GM12878 (cell line): Measurements from ENCODE around the gene SSH2. TPM values are rescaled to one million over a fixed set of nuclear protein-coding genes. Genes with fewer than 3 reads are reported as not detected.

ENCODE experiments used
- ATAC-seq: fragments of 200-7000 bp; cut with Tn5 transposase; 3 replicates; pipeline ENCODE4 v1.9.1; 2020; ENCODE audit warnings: mild to moderate bottlenecking, moderate library complexity
- BruUV-seq: library from RNA; stranded (reverse); fragments of 400-500 nt; replicated peaks from 2 replicates; lab custom pipeline; 2021; lab: Mats Ljungman, UMichigan
- CTCF ChIA-PET: fragments of 300-600 bp; sonication (Branson Sonifier 250); formaldehyde crosslinking; extraction: SDS; loops from one replicate; lab custom pipeline; 2021; ENCODE audit warnings: inconsistent platforms; lab: Yijun Ruan, JAX
- POLR2A ChIA-PET: fragments of 350-600 bp; formaldehyde crosslinking; extraction: SDS; loops from one replicate; lab custom pipeline; 2021; ENCODE audit warnings: inconsistent platforms; lab: Charles Lee
- RAD21 ChIA-PET: fragments of 300-600 bp; sonication (Branson Sonifier 250); formaldehyde crosslinking; loops from one replicate; lab custom pipeline; 2023; ENCODE audit warnings: antibody characterized with exemption; ENCODE audit not compliant: unreplicated experiment; lab: Charles Lee
- SMC1A ChIA-PET: fragments of 300-600 bp; sonication (Branson Sonifier 250); formaldehyde crosslinking; loops from one replicate; lab custom pipeline; 2023; ENCODE audit not compliant: unreplicated experiment, uncharacterized antibody; lab: Charles Lee
- DNase-seq: peaks from one replicate; pipeline ENCODE4 v3.0.0-alpha.2; 2011; ENCODE audit warnings: low read depth, low spot score
- FAIRE-seq: peaks from 3 replicates; lab custom pipeline; 2011; peaks lifted over from hg19 to GRCh38; lab: Jason Lieb, UNC
- H2AFZ ChIP-seq: 2 replicates; pipeline ENCODE4 v1.6.0; 2011; ENCODE audit warnings: low read depth, low read length, control low read depth; ENCODE audit not compliant: control insufficient read depth
- H3K27ac ChIP-seq: 2 replicates; pipeline ENCODE4 v1.5.1; 2011; ENCODE audit warnings: control low read depth; ENCODE audit not compliant: control insufficient read depth, insufficient read depth
- H3K27me3 ChIP-seq, 2 experiments: replicated peaks in 1 of 2; 2 replicates each; pipeline versions ENCODE4 v1.6.0 to v1.6.1; 2011; ENCODE audit warnings: low read length in 1 of 2; ENCODE audit not compliant: control insufficient read depth in 2 of 2, insufficient read depth in 2 of 2
- H3K36me3 ChIP-seq, 2 experiments: 2 replicates each; pipeline ENCODE4 v1.5.1; 2011; ENCODE audit warnings: low read length in 1 of 2; ENCODE audit not compliant: control insufficient read depth in 2 of 2, insufficient read depth in 2 of 2
- H3K4me1 ChIP-seq: 2 replicates; pipeline ENCODE4 v1.6.1; 2011; ENCODE audit warnings: mild to moderate bottlenecking, low read length, moderate library complexity, mixed read lengths; ENCODE audit not compliant: control insufficient read depth, insufficient read depth
- H3K4me2 ChIP-seq: 2 replicates; pipeline ENCODE4 v1.6.0; 2011; ENCODE audit warnings: control low read depth; ENCODE audit not compliant: control insufficient read depth, insufficient read depth
- H3K4me3 ChIP-seq: fragments of 200-600 bp; sonication (generic); 2 replicates; pipeline ENCODE4 v1.5.1; 2016
- H3K79me2 ChIP-seq: 2 replicates; pipeline ENCODE4 v1.6.0; 2011; ENCODE audit warnings: low read length; ENCODE audit not compliant: control insufficient read depth, insufficient read depth
- H3K9ac ChIP-seq: 2 replicates; pipeline ENCODE4 v1.8.0; 2011; ENCODE audit warnings: low read length, control low read depth, mixed read lengths; ENCODE audit not compliant: control insufficient read depth, insufficient read depth
- H3K9me3 ChIP-seq: replicated peaks from 3 replicates; pipeline ENCODE4 v1.5.1; 2011; ENCODE audit warnings: mild to moderate bottlenecking, low read length; ENCODE audit not compliant: control insufficient read depth, insufficient read depth
- H4K20me1 ChIP-seq: 2 replicates; pipeline ENCODE4 v1.6.0; 2011; ENCODE audit not compliant: control insufficient read depth, insufficient read depth
- EGR1 ChIP-seq, 2 experiments: IDR thresholded peaks; 1 replicate in 1 of 2; 2 replicates in 1 of 2; pipeline ENCODE4 v1.6.1; 2011 to 2012; ENCODE audit warnings: low read depth in 2 of 2, low read length in 2 of 2, borderline replicate concordance in 1 of 2, mild to moderate bottlenecking in 1 of 2, moderate library complexity in 1 of 2
- JUND ChIP-seq: IDR thresholded peaks from 2 replicates; pipeline ENCODE4 v1.6.1; 2012; ENCODE audit warnings: low read depth, mild to moderate bottlenecking, low read length, improper control_type of control experiment, moderate library complexity
- KAT2A ChIP-seq: conservative IDR thresholded peaks from 2 replicates; pipeline ENCODE4 v1.6.1; 2011; ENCODE audit warnings: low read depth, low read length; ENCODE audit not compliant: control insufficient read depth
- NKRF ChIP-seq: fragments of 450-650 bp; conservative IDR thresholded peaks from 2 replicates; pipeline ENCODE4 v1.6.1; 2017; ENCODE audit warnings: mild to moderate bottlenecking, moderate library complexity
- NRF1 ChIP-seq: conservative IDR thresholded peaks from 2 replicates; pipeline ENCODE4 v1.6.1; 2011; ENCODE audit warnings: mild to moderate bottlenecking, low read depth, low read length, improper control_type of control experiment
- POLR2A ChIP-seq: IDR thresholded peaks from 2 replicates; pipeline ENCODE4 v1.6.1; 2011; ENCODE audit warnings: low read depth, mild to moderate bottlenecking, low read length
- POLR2AphosphoS5 ChIP-seq: IDR thresholded peaks from 2 replicates; pipeline ENCODE4 v1.6.1; 2011; ENCODE audit warnings: mild to moderate bottlenecking, low read length, inconsistent platforms
- PRDM15 ChIP-seq: fragments of 450-650 bp; formaldehyde crosslinking; IDR thresholded peaks from 2 replicates; pipeline ENCODE4 v1.4.0; 2020; ENCODE audit warnings: mild to moderate bottlenecking, moderate library complexity
- SMC3 ChIP-seq: IDR thresholded peaks from 2 replicates; pipeline ENCODE4 v1.6.1; 2011; ENCODE audit warnings: low read length, improper control_type of control experiment, borderline replicate concordance
- SP1 ChIP-seq: IDR thresholded peaks from one replicate; pipeline ENCODE4 v1.6.1; 2011; ENCODE audit warnings: low read depth, low read length
- USF2 ChIP-seq: IDR thresholded peaks from 2 replicates; pipeline ENCODE4 v1.6.1; 2011; ENCODE audit warnings: low read depth, low read length, improper control_type of control experiment, borderline replicate concordance
- ZBTB4 ChIP-seq: fragments of 450-650 bp; formaldehyde crosslinking; IDR thresholded peaks from 2 replicates; pipeline ENCODE4 v1.4.0; 2022; ENCODE audit warnings: mild to moderate bottlenecking, moderate library complexity
- WGBS: methylation state at CpG from one replicate; pipeline ENCODE4 v1.1.6; 2016; ENCODE audit warnings: low lambda C conversion rate; ENCODE audit not compliant: insufficient replicate concordance, insufficient coverage; ENCODE audit errors: missing lambda C conversion rate; 5-methylcytosine and 5-hydroxymethylcytosine counted together
- in situ Hi-C: fragments of 300-500 bp; cut with MboI; formaldehyde crosslinking; loops from 9 replicates; pipeline ENCODE4 v1.14.3; 2018; ENCODE audit warnings: mixed read lengths
- intact Hi-C: fragments of 100-400 bp; cut with micrococcal nuclease; formaldehyde crosslinking; loops from one replicate; pipeline ENCODE4 v1.14.2; 2022; ENCODE audit not compliant: unreplicated experiment
- polyA plus RNA-seq, 11 experiments: library from polyadenylated mRNA; depleted of rRNA in 4 of 11; unstranded in 6 of 11; stranded (reverse) in 5 of 11; fragments of >200 nt; fragmentation: Nextera tagmentation in 4 of 11; fragmentation: Illumina TruSeq in 1 of 11; extraction: Ambion mirVana in 4 of 11; extraction: Trizol in 1 of 11; gene quantifications; 1 replicate in 1 of 11; 2 replicates in 10 of 11; pipeline versions ENCODE4 v1.2.1 to v1.2.3, GENCODE V29; 2011 to 2016; ENCODE audit warnings: inconsistent platforms in 2 of 11, missing spikeins in 2 of 11, low read depth in 1 of 11
- total RNA-seq, 4 experiments: library from RNA; depleted of rRNA in 3 of 4; stranded (reverse); fragments of >200 nt in 3 of 4; fragmentation: Illumina TruSeq in 1 of 4; extraction: Trizol in 1 of 4; gene quantifications; 2 replicates each; pipeline versions ENCODE4 v1.2.1 to v1.2.3, GENCODE V29; 2013 to 2021

SSH2 gene
- total and polyA plus RNA-seq, 10 of the 15 experiments (the other 5 are each of a cell fraction or from before 2014, with no cell fraction given), result 9.3 to 65.9 (median 34.0) TPM

GRCh38 chr17:29761040-29761761 lies 168.8 kb downstream of the SSH2 start:
- RAD21 ChIA-PET, result interaction anchor here (0.6 to 9.7 kb wide), 14 partner anchors 9 to 170 kb away, joined by 3 to 144 read pairs (median 6); partner anchors contain the start of gene SSH2
- in situ Hi-C loops, result no loop called here
- H3K9me3 ChIP-seq, result no peaks in the 10 kb centered on the region
- H4K20me1 ChIP-seq, result no peaks in the 10 kb centered on the region
- peaks cover 11% of the 10 kb centered on the region; the same call in 1 of the 2 replicates for H3K4me1 ChIP-seq
- no TSS peak for BruUV-seq
- CTCF ChIA-PET, result interaction anchor here (1.0 to 2.8 kb wide), 11 partner anchors 18 to 181 kb away, joined by 3 to 22 read pairs (median 4); partner anchors contain the start of gene SSH2
- peak overlapping the region; percentile 76 for H2AFZ ChIP-seq
- FAIRE-seq (no peak), ATAC-seq (peak; percentile 92), DNase-seq (peak; percentile 55)
- H3K4me3 ChIP-seq, result peak overlapping the region; percentile 88
- 2% methylated on average over 73 of the region's 73 CpGs for WGBS
- peak overlapping the region; percentile 90 for H3K27ac ChIP-seq
- SMC1A ChIA-PET, result interaction anchor here (0.8 to 19.7 kb wide), 16 partner anchors 9 to 170 kb away, joined by 3 to 297 read pairs (median 6); no protein-coding TSS in a partner anchor
- H3K27me3 ChIP-seq, result no peaks in the 10 kb centered on the region
- POLR2A ChIA-PET, result interaction anchor here (0.6 to 7.2 kb wide), 11 partner anchors 10 to 170 kb away, joined by 3 to 54 read pairs (median 4); no protein-coding TSS in a partner anchor
- intact Hi-C loops, result loop anchor here (2.0 kb wide), 1 partner anchor 38 kb away; no protein-coding TSS in a partner anchor
- H3K79me2 ChIP-seq, result peaks cover 50% of the 10 kb centered on the region
- H3K4me2 ChIP-seq, result peak overlapping the region; percentile 72
- H3K36me3 ChIP-seq, result peaks cover 0 to 2% of the 10 kb centered on the region in 2 experiments; a peak in 2 of 4 replicates
- H3K9ac ChIP-seq, result peak overlapping the region; percentile 90
- TF ChIP-seq SMC3 (no peak), SP1 (peak; percentile 47), POLR2A (peak; percentile 91), KAT2A (no peak), USF2 (no peak), PRDM15 (CRISPR knock-in tag) (no peak), POLR2AphosphoS5 (peak; percentile 84), ZBTB4 (no peak), JUND (no peak), EGR1 (IDR thresholded peaks at IDR 0.05; ENCODE audit: borderline replicate concordance in 1 of 2, low read depth in 2 of 2, low read length in 2 of 2) (peak in 1 of 2 experiments; percentile 76; a peak in 2 of 3 replicates), NRF1 (peak; percentile 20; the same call in 1 of the 2 replicates), NKRF (peak; percentile 91)
